Keratinocyte (primary cell): Measurements from ENCODE around the gene NBEA. TPM values are rescaled to one million over a fixed set of nuclear protein-coding genes. Genes with fewer than 3 reads are reported as not detected.
"Not testable (repeated sequence)": the region's sequence is repeated elsewhere in the genome, so short reads cannot be mapped to it uniquely, and the experiment has no call there.

ENCODE experiments used
- DNase-seq: peaks from one replicate; pipeline ENCODE4 v3.0.0-alpha.2; 2011; ENCODE audit warnings: low read depth, missing footprints, low spot score
- FAIRE-seq: peaks from 2 replicates; lab custom pipeline; 2011; peaks lifted over from hg19 to GRCh38; lab: Jason Lieb, UNC
- H2AFZ ChIP-seq: 2 replicates; pipeline ENCODE4 v1.6.0; 2012; ENCODE audit warnings: low read length, control low read depth, inconsistent platforms; ENCODE audit not compliant: control insufficient read depth
- H3K27ac ChIP-seq: 2 replicates; pipeline ENCODE4 v1.5.1; 2011; ENCODE audit warnings: low read length; ENCODE audit not compliant: control insufficient read depth, insufficient read depth
- H3K27me3 ChIP-seq: 3 replicates; pipeline ENCODE4 v1.6.0; 2011; ENCODE audit warnings: low read length; ENCODE audit not compliant: control insufficient read depth, insufficient read depth; ENCODE audit errors: extremely low read depth
- H3K36me3 ChIP-seq, 2 experiments: 2 replicates in 1 of 2; 3 replicates in 1 of 2; pipeline ENCODE4 v1.5.1; 2011; ENCODE audit warnings: low read length in 2 of 2, mild to moderate bottlenecking in 1 of 2; ENCODE audit not compliant: control insufficient read depth in 2 of 2, insufficient read depth in 2 of 2; ENCODE audit errors: extremely low read depth in 1 of 2
- H3K4me1 ChIP-seq: 3 replicates; pipeline ENCODE4 v1.5.1; 2011; ENCODE audit warnings: low read length; ENCODE audit not compliant: control insufficient read depth, insufficient read depth; ENCODE audit errors: extremely low read depth
- H3K4me2 ChIP-seq: 3 replicates; pipeline ENCODE4 v1.6.0; 2011; ENCODE audit warnings: low read depth, low read length; ENCODE audit not compliant: control insufficient read depth, insufficient read depth; ENCODE audit errors: extremely low read depth
- H3K4me3 ChIP-seq, 3 experiments: fragments of 200-600 bp in 1 of 3; sonication (generic) in 1 of 3; 2 replicates in 2 of 3; 3 replicates in 1 of 3; pipeline ENCODE4 v1.5.1; 2011 to 2016; ENCODE audit warnings: low read length in 3 of 3, mild to moderate bottlenecking in 3 of 3, control low read depth in 2 of 3, inconsistent platforms in 1 of 3, low read depth in 1 of 3, mixed read lengths in 1 of 3, mixed run types in 1 of 3, moderate library complexity in 1 of 3; ENCODE audit not compliant: control insufficient read depth in 2 of 3, insufficient read depth in 2 of 3; ENCODE audit errors: extremely low read depth in 1 of 3
- H3K79me2 ChIP-seq: 2 replicates; pipeline ENCODE4 v1.6.0; 2012; ENCODE audit warnings: low read length; ENCODE audit not compliant: control insufficient read depth, insufficient read depth
- H3K9ac ChIP-seq: 3 replicates; pipeline ENCODE4 v1.6.0; 2011; ENCODE audit warnings: low read length; ENCODE audit not compliant: control insufficient read depth, insufficient read depth; ENCODE audit errors: extremely low read depth
- H3K9me1 ChIP-seq: 3 replicates; pipeline ENCODE4 v1.6.0; 2011; ENCODE audit warnings: low read length; ENCODE audit not compliant: control insufficient read depth, insufficient read depth; ENCODE audit errors: extremely low read depth
- H3K9me3 ChIP-seq: 2 replicates; pipeline ENCODE4 v1.5.1; 2012; ENCODE audit warnings: low read depth, low read length; ENCODE audit not compliant: control insufficient read depth
- H4K20me1 ChIP-seq: 3 replicates; pipeline ENCODE4 v1.6.0; 2011; ENCODE audit warnings: low read length; ENCODE audit not compliant: control insufficient read depth, insufficient read depth; ENCODE audit errors: extremely low read depth
- CTCF ChIP-seq, 3 experiments: IDR thresholded peaks in 1 of 3; conservative IDR thresholded peaks in 1 of 3; optimal IDR thresholded peaks in 1 of 3; 2 replicates in 2 of 3; 3 replicates in 1 of 3; pipeline versions ENCODE3 to v1.5.1; 2011; ENCODE audit warnings: low read length in 3 of 3, mild to moderate bottlenecking in 3 of 3, moderate library complexity in 2 of 3, control low read depth in 1 of 3, inconsistent platforms in 1 of 3; ENCODE audit not compliant: insufficient read depth in 2 of 3; ENCODE audit errors: extremely low read depth in 1 of 3
- EZH2 ChIP-seq: IDR thresholded peaks from one replicate; pipeline ENCODE4 v1.6.1; 2012; ENCODE audit warnings: inconsistent platforms, mild to moderate bottlenecking, low read length, moderate library complexity
- dilution Hi-C: fragments of 300-500 bp; cut with MboI; formaldehyde crosslinking; loops from one replicate; pipeline ENCODE4 v1.7.0; 2020; ENCODE audit warnings: low sequenced_read_pairs; ENCODE audit not compliant: extremely low pct_ligation_motif_present
- polyA plus RNA-seq, 5 experiments: library from polyadenylated mRNA; depleted of rRNA in 3 of 5; stranded (reverse) in 3 of 5; stranded (forward) in 1 of 5; unstranded in 1 of 5; fragments of >200 nt; gene quantifications; 1 replicate in 1 of 5; 2 replicates in 3 of 5; 3 replicates in 1 of 5; pipeline versions ENCODE4 v1.2.1 to v1.2.3, GENCODE V29; 2011 to 2012; ENCODE audit warnings: missing spikeins in 2 of 5, low read depth in 1 of 5, low replicate concordance in 1 of 5

Gene NBEA
- polyA plus RNA-seq, 1 donor (not counting 4 experiments of a cell fraction or from before 2014, with no cell fraction given), result 0.05 TPM

GRCh38 chr13:35057858-35058257, 115.8 kb downstream of the NBEA start:
- DNase-seq, result no peak
- no peak overlapping the region for H3K4me2 ChIP-seq
- H2AFZ ChIP-seq, result no peak overlapping the region
- TF ChIP-seq CTCF (optimal IDR thresholded peaks at IDR 0.05 in 1 of 3, IDR thresholded peaks at IDR 0.05 in 1 of 3, conservative IDR thresholded peaks at IDR 0.05 in 1 of 3; ENCODE audit: extremely low read depth in 1 of 3, insufficient read depth in 2 of 3, low read length in 3 of 3) (no peak), EZH2 (no peak)
- H3K9me3 ChIP-seq, result no peaks in the 10 kb centered on the region
- FAIRE-seq, result no peak
- no peaks in the 10 kb centered on the region for H3K4me1 ChIP-seq
- H4K20me1 ChIP-seq, result no peaks in the 10 kb centered on the region
- H3K9me1 ChIP-seq, result no peaks in the 10 kb centered on the region
- H3K9ac ChIP-seq, result no peak overlapping the region
- no peaks in the 10 kb centered on the region for H3K27me3 ChIP-seq
- H3K4me3 ChIP-seq, result no peak overlapping the region
- H3K36me3 ChIP-seq, result no peaks in the 10 kb centered on the region
- H3K79me2 ChIP-seq, result no peaks in the 10 kb centered on the region
- dilution Hi-C loops, result no loop called here
- no peak overlapping the region for H3K27ac ChIP-seq

- DNase-seq, H3K9ac ChIP-seq, H3K79me2 ChIP-seq, H3K9me1 ChIP-seq, H3K36me3 ChIP-seq, H3K4me3 ChIP-seq, H2AFZ ChIP-seq, H3K4me1 ChIP-seq, H4K20me1 ChIP-seq, FAIRE-seq, H3K27ac ChIP-seq, H3K4me2 ChIP-seq, dilution Hi-C loops, H3K27me3 ChIP-seq, H3K9me3 ChIP-seq: not testable (repeated sequence)
Measured at GRCh38 chr13:35058585-35058984, 116.5 kb downstream of the NBEA start.

GRCh38 chr13:35086667-35087066, 144.6 kb downstream of the NBEA start:
- Histone ChIP-seq H3K27me3 (no peaks in the 10 kb centered on the region), H3K9ac (no peak overlapping the region), H3K4me1 (no peaks in the 10 kb centered on the region), H3K27ac (no peak overlapping the region), H3K4me3 (no peak overlapping the region), H2AFZ (no peak overlapping the region), H3K36me3 (no peaks in the 10 kb centered on the region), H4K20me1 (no peaks in the 10 kb centered on the region), H3K79me2 (no peaks in the 10 kb centered on the region), H3K4me2 (no peak overlapping the region), H3K9me1 (no peaks in the 10 kb centered on the region), H3K9me3 (no peaks in the 10 kb centered on the region)
- TF ChIP-seq CTCF (optimal IDR thresholded peaks at IDR 0.05 in 1 of 3, IDR thresholded peaks at IDR 0.05 in 1 of 3, conservative IDR thresholded peaks at IDR 0.05 in 1 of 3; ENCODE audit: extremely low read depth in 1 of 3, insufficient read depth in 2 of 3, low read length in 3 of 3), result no peak
- TF ChIP-seq EZH2, result no peak
- dilution Hi-C loops, result no loop called here
- no peak for DNase-seq
- FAIRE-seq, result no peak
